ENCODE results near the gene RBM45. TPM values are rescaled to one million over a fixed set of nuclear protein-coding genes. Genes with fewer than 3 reads are reported as not detected.
"Not testable (repeated sequence)": the region's sequence is repeated elsewhere in the genome, so short reads cannot be mapped to it uniquely, and the experiment has no call there.

Gene RBM45
- polyA plus RNA-seq, 6 donors from 2014 or later, result 6.6 to 13.0 (median 7.8) TPM

DNA sequence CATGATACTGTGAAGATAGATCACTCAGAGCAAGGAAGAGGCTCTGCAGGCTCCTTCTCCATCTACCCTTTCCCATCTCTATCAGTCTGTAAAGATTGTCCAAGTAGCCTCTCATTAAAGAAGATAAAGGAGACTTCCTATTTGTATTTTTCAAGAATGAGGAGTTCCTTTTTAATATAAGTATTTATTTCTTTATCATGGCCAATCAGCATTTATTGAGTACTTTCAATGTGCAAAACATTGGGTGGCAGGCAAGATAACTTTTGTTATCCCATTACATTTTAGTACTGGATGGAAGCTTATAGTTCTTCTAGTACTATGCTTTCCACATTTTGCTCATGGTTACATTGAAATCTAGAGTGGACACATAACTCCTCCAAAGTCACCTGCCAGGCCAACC lies 36.1 kb upstream of the RBM45 start:
- peaks cover 0 to 9% (median 4%) of the 10 kb centered on the region in 7 donors for H3K9me3 Mint-ChIP-seq
- H3K27ac Mint-ChIP-seq, result no peak overlapping the region
- DNase-seq (no peak), ATAC-seq (ENCODE audit: low read depth in 2 of 2) (no peak)
- H3K4me3 Mint-ChIP-seq, result no peak overlapping the region
- H3K27me3 Mint-ChIP-seq, result peaks cover 40 to 56% (median 46%) of the 10 kb centered on the region in 3 donors
- peaks cover 0 to 11% (median 6%) of the 10 kb centered on the region in 3 donors for H3K4me1 Mint-ChIP-seq
- no peaks in the 10 kb centered on the region for H3K36me3 Mint-ChIP-seq

DNA sequence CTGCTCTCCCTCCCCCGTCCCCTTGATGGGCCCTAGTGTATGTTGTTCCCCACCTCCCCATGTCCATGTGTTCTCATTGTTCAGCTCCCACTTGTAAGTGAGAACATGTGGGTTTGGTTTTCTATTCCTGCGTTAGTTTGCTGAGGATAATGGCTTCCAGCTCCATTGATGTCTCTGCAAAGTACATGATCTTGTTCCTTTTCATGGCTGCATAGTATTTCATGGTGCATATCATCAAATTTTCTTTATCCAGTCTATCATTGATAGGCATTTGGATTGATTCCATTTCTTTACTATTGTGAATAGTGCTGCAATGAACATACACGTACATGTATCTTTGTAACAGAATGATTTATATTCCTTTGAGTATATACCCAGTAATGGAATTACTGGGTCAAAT lies 33.0 kb upstream of the RBM45 start:
- not testable (repeated sequence) for ATAC-seq (ENCODE audit: low read depth in 2 of 2); DNase-seq; H3K27ac Mint-ChIP-seq; H3K4me1 Mint-ChIP-seq; H3K36me3 Mint-ChIP-seq; H3K9me3 Mint-ChIP-seq; H3K4me3 Mint-ChIP-seq
- peaks cover 18 to 31% (median 26%) of the 10 kb centered on the region in 3 donors for H3K27me3 Mint-ChIP-seq

DNA sequence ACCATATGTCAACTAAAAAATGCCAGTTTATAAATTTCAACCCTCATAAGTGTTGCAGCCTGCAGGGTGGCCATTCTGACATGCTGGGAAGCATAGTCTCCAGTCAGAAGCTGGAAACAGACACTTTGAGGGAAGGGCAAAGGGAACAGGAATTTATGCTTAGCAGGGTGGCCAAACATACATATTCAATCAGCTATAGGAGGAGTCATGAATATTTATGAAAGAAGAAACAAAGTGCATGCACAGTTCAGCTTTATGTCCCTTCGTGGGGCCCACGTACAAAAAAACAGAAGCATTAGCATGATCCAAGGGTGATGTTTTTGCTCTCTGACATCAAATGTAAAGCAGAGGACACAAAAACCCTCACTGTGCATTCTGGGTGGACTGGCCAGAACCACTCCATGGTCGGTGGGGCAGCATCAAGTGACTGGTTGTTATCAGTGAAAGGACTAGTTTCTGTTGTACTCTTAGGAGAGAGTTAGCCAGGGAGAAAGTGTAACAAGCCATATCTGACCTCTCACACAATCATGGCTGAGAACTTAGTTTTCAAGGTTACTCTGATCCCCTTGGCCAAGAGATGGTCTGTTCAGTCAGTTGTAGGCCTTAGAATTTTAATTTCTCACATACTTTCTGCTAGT lies 29.7 kb upstream of the RBM45 start:
- Mint-ChIP-seq H3K27me3 (peaks cover 12 to 21% (median 18%) of the 10 kb centered on the region in 3 donors), H3K27ac (no peak overlapping the region), H3K36me3 (no peaks in the 10 kb centered on the region), H3K4me1 (no peaks in the 10 kb centered on the region), H3K9me3 (peaks cover 0 to 6% (median 4%) of the 10 kb centered on the region in 7 donors), H3K4me3 (no peak overlapping the region)
- DNase-seq, result no peak
- no peak for ATAC-seq (ENCODE audit: low read depth in 2 of 2)

DNA sequence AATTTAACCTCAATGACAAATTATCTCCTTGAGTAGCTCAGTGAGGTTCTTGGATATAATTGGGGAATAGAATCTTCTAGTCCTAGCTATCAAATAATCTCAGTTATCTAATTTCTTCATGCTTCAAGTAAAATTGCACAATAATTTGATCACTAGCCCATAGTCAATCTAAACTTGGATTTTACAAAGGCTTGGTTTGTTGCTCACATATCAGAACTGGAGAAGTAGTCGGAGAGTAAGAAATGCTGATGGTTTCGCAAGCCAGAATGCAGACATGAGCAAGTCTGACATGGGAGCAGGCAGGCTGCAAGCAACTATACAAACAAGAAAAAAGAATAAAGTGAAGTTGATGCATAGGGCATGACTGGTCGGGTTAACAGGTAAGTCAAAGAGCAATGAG lies 28.0 kb upstream of the RBM45 start:
- peaks cover 9 to 20% (median 11%) of the 10 kb centered on the region in 3 donors for H3K27me3 Mint-ChIP-seq
- H3K4me3 Mint-ChIP-seq, result no peak overlapping the region
- H3K4me1 Mint-ChIP-seq, result no peaks in the 10 kb centered on the region
- no peaks in the 10 kb centered on the region for H3K36me3 Mint-ChIP-seq
- H3K9me3 Mint-ChIP-seq, result peaks cover 0 to 6% (median 1%) of the 10 kb centered on the region in 7 donors
- H3K27ac Mint-ChIP-seq, result no peak overlapping the region
- no peak for DNase-seq
- no peak for ATAC-seq (ENCODE audit: low read depth in 2 of 2)

DNA sequence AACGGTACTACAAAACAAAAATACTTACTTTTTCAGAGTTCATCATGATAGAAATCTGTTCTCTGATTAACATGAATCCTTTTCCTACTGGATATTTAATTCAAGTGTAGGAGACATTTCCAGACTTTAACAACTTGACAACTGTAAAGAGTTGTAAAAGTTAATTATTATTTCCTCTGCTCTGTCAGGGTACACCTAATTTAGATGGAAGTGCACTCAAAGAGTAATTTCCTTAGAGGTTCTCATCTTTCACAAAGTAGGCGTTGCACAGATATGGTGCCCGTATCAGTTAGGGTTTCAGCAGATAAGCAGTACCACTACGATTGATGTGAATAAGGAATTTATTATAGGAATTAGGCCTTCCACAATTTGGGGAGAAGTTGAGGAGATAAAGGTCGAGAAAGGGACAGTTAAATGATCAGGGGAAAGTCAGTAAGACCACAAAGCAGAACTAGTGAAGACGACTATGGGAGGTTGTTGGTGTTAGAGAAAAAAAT lies 23.4 kb upstream of the RBM45 start:
- H3K36me3 Mint-ChIP-seq, result no peaks in the 10 kb centered on the region
- no peak overlapping the region for H3K4me3 Mint-ChIP-seq
- ATAC-seq (ENCODE audit: low read depth in 2 of 2) (no peak), DNase-seq (no peak)
- H3K27me3 Mint-ChIP-seq, result peaks cover 9 to 18% (median 11%) of the 10 kb centered on the region in 3 donors
- no peaks in the 10 kb centered on the region for H3K4me1 Mint-ChIP-seq
- H3K9me3 Mint-ChIP-seq, result no peaks in the 10 kb centered on the region
- peak overlapping the region in 1 of 6 donors; percentile 49 for H3K27ac Mint-ChIP-seq

DNA sequence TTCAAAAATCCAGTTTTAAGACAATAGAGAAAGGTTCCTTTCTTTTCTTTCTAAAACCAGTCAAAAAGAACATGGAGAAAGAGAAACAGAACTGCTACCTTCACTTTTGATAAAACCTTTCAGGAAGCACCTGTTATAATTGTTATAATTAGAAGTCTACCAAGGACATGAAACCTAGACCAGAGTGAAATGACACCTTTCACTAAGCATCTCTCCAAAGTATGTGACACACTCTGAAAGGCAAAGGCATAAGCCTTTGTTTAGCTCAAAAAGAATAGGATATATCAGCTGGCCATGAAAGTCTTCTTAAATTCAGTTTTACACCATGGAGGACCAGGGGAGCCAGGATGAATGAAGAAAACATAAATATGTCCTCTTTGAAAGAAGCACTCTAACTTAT lies 18.8 kb upstream of the RBM45 start:
- H3K4me1 Mint-ChIP-seq, result no peaks in the 10 kb centered on the region
- no peak overlapping the region for H3K4me3 Mint-ChIP-seq
- H3K27ac Mint-ChIP-seq, result no peak overlapping the region
- ATAC-seq (ENCODE audit: low read depth in 2 of 2) (no peak), DNase-seq (no peak)
- H3K9me3 Mint-ChIP-seq, result peaks cover 0 to 6% (median 4%) of the 10 kb centered on the region in 7 donors
- H3K36me3 Mint-ChIP-seq, result no peaks in the 10 kb centered on the region
- peaks cover 5 to 14% (median 14%) of the 10 kb centered on the region in 3 donors for H3K27me3 Mint-ChIP-seq

DNA sequence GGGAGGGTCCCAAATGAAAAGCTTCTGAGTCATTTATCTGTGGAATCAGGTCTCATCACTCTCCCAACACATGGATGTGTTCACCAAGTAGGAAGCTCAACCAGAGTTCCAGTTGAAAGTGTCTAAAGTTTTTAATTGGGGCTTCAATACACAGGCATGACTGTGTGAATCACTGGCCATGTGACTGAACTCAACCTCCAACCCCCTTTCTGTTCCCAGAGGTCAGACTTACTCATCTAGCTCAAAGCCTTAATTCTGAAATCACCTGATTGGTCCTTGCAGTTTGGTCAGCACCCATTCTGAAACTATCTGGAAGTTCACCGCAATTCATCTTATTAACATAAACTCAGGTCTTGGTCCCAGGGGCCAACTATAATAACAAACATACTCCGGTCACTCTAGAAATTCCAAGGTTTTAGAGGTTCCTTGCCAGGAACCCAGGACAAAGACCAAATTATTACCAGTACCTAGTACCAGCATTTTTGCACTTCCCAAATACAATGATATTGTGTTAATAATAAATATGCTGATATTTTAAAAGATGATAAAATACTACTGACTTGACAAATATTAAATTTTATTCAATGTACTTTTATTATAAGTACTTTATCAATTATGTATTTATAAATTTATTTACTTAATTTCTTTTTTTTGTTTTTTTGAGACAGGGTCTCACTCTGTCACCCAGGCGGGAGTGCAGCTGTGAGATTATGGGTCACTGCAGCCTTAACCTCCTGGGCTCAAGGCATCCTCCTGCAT lies 10.7 kb upstream of the RBM45 start:
- Mint-ChIP-seq H3K27me3 (peaks cover 2 to 5% (median 4%) of the 10 kb centered on the region in 3 donors), H3K36me3 (no peaks in the 10 kb centered on the region), H3K4me1 (no peaks in the 10 kb centered on the region), H3K9me3 (peaks cover 0 to 4% (median 0%) of the 10 kb centered on the region in 7 donors), H3K27ac (no peak overlapping the region), H3K4me3 (no peak overlapping the region)
- ATAC-seq (ENCODE audit: low read depth in 2 of 2) (no peak), DNase-seq (no peak)

DNA sequence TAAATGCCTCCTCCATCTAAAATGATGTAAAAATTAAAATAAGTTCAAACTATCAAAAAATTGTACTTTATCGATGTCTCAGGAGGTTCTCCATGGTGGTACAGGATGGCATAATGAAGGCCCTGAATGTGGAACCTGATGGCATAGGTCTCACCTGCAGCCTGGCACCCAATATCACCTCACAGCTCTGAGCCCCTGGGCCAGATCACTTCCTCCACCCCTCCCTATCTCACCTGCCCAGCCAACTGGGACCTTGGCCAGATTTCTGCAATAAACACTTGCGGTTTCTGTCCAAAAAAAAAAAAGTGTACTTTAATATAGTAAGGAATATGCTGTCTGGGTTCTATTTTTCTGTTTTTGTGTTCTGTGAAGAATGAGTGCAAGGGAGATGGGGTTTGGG lies 6.7 kb upstream of the RBM45 start:
- peaks cover 0 to 5% (median 0%) of the 10 kb centered on the region in 3 donors for H3K4me1 Mint-ChIP-seq
- DNase-seq, result no peak
- no peaks in the 10 kb centered on the region for H3K36me3 Mint-ChIP-seq
- H3K9me3 Mint-ChIP-seq, result no peaks in the 10 kb centered on the region
- no peak overlapping the region for H3K27ac Mint-ChIP-seq
- no peak overlapping the region for H3K4me3 Mint-ChIP-seq
- ATAC-seq (ENCODE audit: low read depth in 2 of 2), result no peak
- peaks cover 0 to 5% (median 0%) of the 10 kb centered on the region in 3 donors for H3K27me3 Mint-ChIP-seq

DNA sequence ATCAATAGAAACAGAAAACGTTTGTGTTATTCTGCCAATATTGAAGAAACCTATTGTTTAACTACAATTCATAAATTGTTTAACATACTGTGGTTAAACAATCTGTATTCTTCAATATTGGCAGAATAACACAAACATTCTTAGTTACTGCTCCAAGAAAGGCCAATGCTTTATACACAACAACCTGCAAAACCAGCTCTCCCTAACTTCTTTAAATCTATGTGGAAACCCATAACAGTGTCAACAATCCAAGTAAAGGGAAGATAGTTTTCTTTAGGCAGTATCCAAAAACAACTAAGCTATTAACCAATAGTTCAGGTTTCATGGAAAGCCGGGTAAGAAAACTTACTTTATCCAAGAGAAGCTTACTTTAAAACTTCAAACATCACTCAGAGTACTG lies 6.2 kb upstream of the RBM45 start:
- no peak overlapping the region for H3K27ac Mint-ChIP-seq
- H3K4me3 Mint-ChIP-seq, result no peak overlapping the region
- ATAC-seq (ENCODE audit: low read depth in 2 of 2) (no peak), DNase-seq (no peak)
- H3K9me3 Mint-ChIP-seq, result no peaks in the 10 kb centered on the region
- H3K36me3 Mint-ChIP-seq, result no peaks in the 10 kb centered on the region
- peaks cover 0 to 5% (median 0%) of the 10 kb centered on the region in 3 donors for H3K4me1 Mint-ChIP-seq
- H3K27me3 Mint-ChIP-seq, result peaks cover 0 to 5% (median 0%) of the 10 kb centered on the region in 3 donors

DNA sequence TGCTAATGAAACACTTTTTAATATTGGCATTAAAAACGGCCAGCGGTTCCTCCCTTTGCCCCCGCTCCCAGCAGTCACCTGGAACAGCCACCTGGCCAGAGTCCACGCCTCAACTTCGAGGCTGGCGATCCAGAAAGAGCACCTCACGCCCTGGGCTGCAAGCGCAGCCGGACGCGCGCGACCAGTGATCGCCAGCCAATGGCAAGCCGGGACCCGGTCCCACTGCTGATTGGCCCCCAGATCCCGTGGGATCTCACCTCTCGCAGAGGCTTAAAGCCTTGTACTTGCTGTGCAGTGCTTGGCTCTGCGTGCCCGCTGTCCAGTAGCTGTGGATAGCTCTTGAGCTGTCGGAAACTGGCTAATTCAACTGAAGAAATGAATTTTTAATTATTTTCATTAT lies 4.1 kb upstream of the RBM45 start:
- H3K9me3 Mint-ChIP-seq, result no peaks in the 10 kb centered on the region
- H3K36me3 Mint-ChIP-seq, result no peaks in the 10 kb centered on the region
- no peak for DNase-seq
- H3K4me1 Mint-ChIP-seq, result peaks cover 7 to 20% (median 10%) of the 10 kb centered on the region in 3 donors
- no peak overlapping the region for H3K4me3 Mint-ChIP-seq
- H3K27me3 Mint-ChIP-seq, result peaks cover 0 to 5% (median 0%) of the 10 kb centered on the region in 3 donors
- no peak overlapping the region for H3K27ac Mint-ChIP-seq
- ATAC-seq (ENCODE audit: low read depth in 2 of 2), result no peak

DNA sequence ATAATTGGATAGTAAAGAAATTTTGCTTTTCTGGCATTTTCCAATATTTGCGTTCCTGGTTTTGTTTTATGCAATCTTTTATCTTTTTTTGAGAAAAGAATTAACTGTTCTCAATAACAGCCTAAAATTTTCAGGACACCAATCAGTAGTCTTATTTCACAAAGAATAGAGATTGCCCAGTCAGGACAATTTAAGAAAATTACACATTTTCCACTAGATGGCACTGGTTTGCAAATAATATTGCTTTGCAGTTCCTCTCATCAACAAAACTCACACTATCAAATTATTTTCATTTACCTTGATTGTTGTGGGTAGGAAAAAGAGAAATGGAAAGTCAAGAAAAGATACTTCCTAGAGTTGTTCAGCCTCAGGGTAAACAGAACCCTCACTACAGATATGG lies 2.4 kb upstream of the RBM45 start:
- Mint-ChIP-seq H3K9me3 (no peaks in the 10 kb centered on the region), H3K4me3 (peak overlapping the region in 1 of 8 donors; percentile 63), H3K27me3 (peaks cover 0 to 5% (median 0%) of the 10 kb centered on the region in 3 donors), H3K27ac (peak overlapping the region in 1 of 6 donors; percentile 86), H3K4me1 (peaks cover 16 to 27% (median 25%) of the 10 kb centered on the region in 3 donors), H3K36me3 (no peaks in the 10 kb centered on the region)
- DNase-seq, result peak; percentile 10
- ATAC-seq (ENCODE audit: low read depth in 2 of 2), result no peak

DNA sequence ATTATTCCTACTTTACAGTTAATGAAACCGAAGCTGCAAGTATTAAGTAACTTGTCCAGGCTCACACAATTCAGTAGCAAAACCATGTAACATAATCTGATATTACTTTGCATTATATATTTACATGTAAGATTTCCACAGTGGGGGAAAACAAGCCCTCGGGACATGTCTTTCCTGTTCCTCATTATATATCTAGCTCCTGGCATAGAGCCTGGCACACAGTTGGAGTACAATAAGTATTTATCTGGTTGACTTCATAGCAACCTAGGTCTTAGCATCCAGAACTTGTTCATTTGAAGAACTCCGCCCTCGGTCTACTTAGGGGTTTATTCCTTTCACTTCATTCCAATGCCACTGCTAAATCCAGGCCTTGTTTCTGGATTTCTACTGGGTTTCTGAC lies 1.6 kb upstream of the RBM45 start:
- peaks cover 0 to 5% (median 0%) of the 10 kb centered on the region in 3 donors for H3K27me3 Mint-ChIP-seq
- no peaks in the 10 kb centered on the region for H3K9me3 Mint-ChIP-seq
- no peak overlapping the region for H3K27ac Mint-ChIP-seq
- no peak for DNase-seq
- H3K4me3 Mint-ChIP-seq, result peak overlapping the region in 1 of 8 donors; percentile 87
- peaks cover 16 to 30% (median 25%) of the 10 kb centered on the region in 3 donors for H3K4me1 Mint-ChIP-seq
- ATAC-seq (ENCODE audit: low read depth in 2 of 2), result no peak
- H3K36me3 Mint-ChIP-seq, result no peaks in the 10 kb centered on the region

DNA sequence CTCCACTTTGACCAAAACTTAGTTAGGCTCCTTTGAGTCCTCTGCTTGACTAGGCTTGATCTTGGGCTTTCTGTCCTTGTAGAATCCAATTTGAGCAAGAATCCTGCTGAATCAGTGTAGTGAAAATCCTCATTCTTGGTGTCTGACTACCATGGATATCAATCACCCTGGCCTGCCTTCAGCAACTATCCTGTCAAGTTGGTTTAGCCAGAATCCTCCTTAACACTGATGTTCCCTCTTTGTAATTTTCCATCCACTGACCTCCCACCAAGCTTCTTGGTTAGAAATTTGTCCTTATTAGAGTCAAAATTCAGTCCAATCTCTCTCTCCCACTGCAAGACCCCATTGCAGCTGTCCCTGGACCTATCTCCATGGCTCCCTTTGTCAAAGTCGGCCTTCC lies 494 bp upstream of the RBM45 start:
- Mint-ChIP-seq H3K4me3 (peak overlapping the region; percentile 87 to 96 (median 94)), H3K9me3 (no peaks in the 10 kb centered on the region), H3K36me3 (no peaks in the 10 kb centered on the region), H3K27me3 (peaks cover 0 to 5% (median 0%) of the 10 kb centered on the region in 3 donors), H3K4me1 (peaks cover 16 to 30% (median 27%) of the 10 kb centered on the region in 3 donors), H3K27ac (peak overlapping the region in 3 of 6 donors; percentile 39 to 65 (median 63))
- no peak for DNase-seq
- no peak for ATAC-seq (ENCODE audit: low read depth in 2 of 2)

DNA sequence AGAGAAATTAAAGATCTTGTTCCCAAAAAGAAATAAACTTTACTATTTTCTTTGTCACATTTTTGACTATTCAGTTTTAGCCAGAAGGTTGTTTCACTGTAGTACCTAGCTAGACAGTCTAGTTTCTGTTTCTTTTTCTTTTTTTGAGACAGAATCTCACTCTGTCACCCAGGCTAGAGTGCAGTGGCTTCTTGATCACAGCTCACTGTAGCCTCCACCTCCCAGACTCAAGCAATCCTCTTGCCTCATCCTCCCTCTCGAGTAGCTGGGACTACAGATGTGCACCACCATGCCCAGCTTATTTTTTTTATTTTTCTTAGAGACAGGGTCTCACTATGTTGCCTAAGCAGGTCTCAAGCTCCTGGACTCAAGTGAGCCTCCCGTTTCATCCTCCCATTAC lies 2.2 kb downstream of the RBM45 start:
- Mint-ChIP-seq H3K27ac (peak overlapping the region in 1 of 6 donors; percentile 32), H3K4me3 (peak overlapping the region in 5 of 8 donors; percentile 9 to 95 (median 49)), H3K4me1 (peaks cover 16 to 30% (median 27%) of the 10 kb centered on the region in 3 donors), H3K27me3 (no peaks in the 10 kb centered on the region), H3K9me3 (no peaks in the 10 kb centered on the region), H3K36me3 (peaks cover 0 to 7% of the 10 kb centered on the region in 2 donors)
- no peak for DNase-seq
- no peak for ATAC-seq (ENCODE audit: low read depth in 2 of 2)
